GM19023 (cell line): ENCODE data around the gene TFB1M.
A peak's percentile ranks its signal among the peaks of the same experiment; 100 is the strongest.
"Not testable (repeated sequence)": the region's sequence is repeated elsewhere in the genome, so short reads cannot be mapped to it uniquely, and the experiment has no call there.

Experiments used
- ATAC-seq: cut with Tn5 transposase; IDR thresholded peaks from one replicate; pipeline ENCODE4 v1.9.1; 2021; ENCODE audit warnings: mild to moderate bottlenecking, moderate library complexity; ENCODE audit not compliant: unreplicated experiment

TFB1M gene

GRCh38 chr6:155245193-155245592 lies 69.1 kb downstream of the TFB1M start:
- no peak for ATAC-seq

- no peak for ATAC-seq
These were observed 69.8 kb downstream of the TFB1M start for GRCh38 chr6:155244434-155244833.

- no peak for ATAC-seq
These were observed 72.3 kb downstream of the TFB1M start for GRCh38 chr6:155241966-155242365.

GRCh38 chr6:155240905-155241600 lies 73.2 kb downstream of the TFB1M start:
- no peak for ATAC-seq

- no peak for ATAC-seq
These were observed 76.7 kb downstream of the TFB1M start for GRCh38 chr6:155237613-155238012.

- no peak for ATAC-seq
These were observed 79.2 kb downstream of the TFB1M start for GRCh38 chr6:155235087-155235486.

- no peak for ATAC-seq
These were observed 79.6 kb downstream of the TFB1M start for GRCh38 chr6:155234687-155235086.

GRCh38 chr6:155234167-155234566 lies 80.1 kb downstream of the TFB1M start:
- no peak for ATAC-seq

- no peak for ATAC-seq
These were observed 81.4 kb downstream of the TFB1M start for GRCh38 chr6:155232848-155233247.

GRCh38 chr6:155230975-155231374 lies 83.3 kb downstream of the TFB1M start:
- not testable (repeated sequence) for ATAC-seq

GRCh38 chr6:155228546-155229166 lies 85.6 kb downstream of the TFB1M start:
- no peak for ATAC-seq

- no peak for ATAC-seq
These were observed 87.2 kb downstream of the TFB1M start for GRCh38 chr6:155227046-155227445.

- ATAC-seq = no peak
These were observed 89.7 kb downstream of the TFB1M start for GRCh38 chr6:155224618-155225017.

GRCh38 chr6:155223646-155224451 lies 90.4 kb downstream of the TFB1M start:
- ATAC-seq = peak; percentile 94

GRCh38 chr6:155222506-155222905 lies 91.8 kb downstream of the TFB1M start:
- ATAC-seq = no peak

- ATAC-seq = no peak
These were observed 93.2 kb downstream of the TFB1M start for GRCh38 chr6:155221086-155221485.

- ATAC-seq = no peak
These were observed 94.4 kb downstream of the TFB1M start for GRCh38 chr6:155219858-155220301.

- no peak for ATAC-seq
These were observed 95.0 kb downstream of the TFB1M start for GRCh38 chr6:155219299-155219698.

GRCh38 chr6:155218711-155219110 lies 95.6 kb downstream of the TFB1M start:
- not testable (repeated sequence) for ATAC-seq

- ATAC-seq = no peak
These were observed 97.8 kb downstream of the TFB1M start for GRCh38 chr6:155216312-155217046.

GRCh38 chr6:155215906-155216305 lies 98.4 kb downstream of the TFB1M start:
- ATAC-seq = no peak
